H9 (cell line): ENCODE results near the gene C6orf15. TPM values are rescaled to one million over a fixed set of nuclear protein-coding genes. Genes with fewer than 3 reads are reported as not detected.

Source experiments
- DNase-seq: peaks from one replicate; pipeline ENCODE4 v3.0.0-alpha.2; 2017
- H2AFZ ChIP-seq: one replicate; pipeline ENCODE4 v1.6.1; 2013; ENCODE audit warnings: mild to moderate bottlenecking, low read length, control low read depth, moderate library complexity
- H2AK5ac ChIP-seq: 2 replicates; pipeline ENCODE4 v1.6.1; 2013; ENCODE audit warnings: low read length, control low read depth, mixed read lengths; ENCODE audit not compliant: insufficient read length
- H2BK120ac ChIP-seq: one replicate; pipeline ENCODE4 v1.6.1; 2013; ENCODE audit warnings: low read depth, mild to moderate bottlenecking, low read length, control low read depth, inconsistent platforms; ENCODE audit not compliant: poor library complexity, severe bottlenecking
- H2BK12ac ChIP-seq: 2 replicates; pipeline ENCODE4 v1.6.1; 2013; ENCODE audit warnings: low read length, control low read depth, mixed read lengths, low read depth; ENCODE audit not compliant: insufficient read length
- H2BK15ac ChIP-seq: 2 replicates; pipeline ENCODE4 v1.6.1; 2013; ENCODE audit warnings: low read depth, low read length, control low read depth
- H2BK20ac ChIP-seq: one replicate; pipeline ENCODE4 v1.6.1; 2013; ENCODE audit warnings: low read depth, mild to moderate bottlenecking, low read length, control low read depth, inconsistent platforms; ENCODE audit not compliant: poor library complexity, severe bottlenecking
- H2BK5ac ChIP-seq: 2 replicates; pipeline ENCODE4 v1.6.1; 2013; ENCODE audit warnings: low read length, control low read depth, mixed read lengths; ENCODE audit not compliant: insufficient read length
- H3K14ac ChIP-seq: 2 replicates; pipeline ENCODE4 v1.6.1; 2013; ENCODE audit warnings: low read length, control low read depth; ENCODE audit not compliant: insufficient read depth
- H3K18ac ChIP-seq: 2 replicates; pipeline ENCODE4 v1.6.1; 2013; ENCODE audit warnings: low read depth, mild to moderate bottlenecking, mixed read lengths, low read length, control low read depth; ENCODE audit not compliant: insufficient read length
- H3K23ac ChIP-seq: 2 replicates; pipeline ENCODE4 v1.6.1; 2013; ENCODE audit warnings: low read length, control low read depth, mixed read lengths, low read depth; ENCODE audit not compliant: insufficient read length
- H3K23me2 ChIP-seq: 2 replicates; pipeline ENCODE4 v1.6.1; 2013; ENCODE audit warnings: low read depth, mild to moderate bottlenecking, mixed read lengths, low read length, control low read depth; ENCODE audit not compliant: insufficient read length, poor library complexity, severe bottlenecking
- H3K27ac ChIP-seq: 2 replicates; pipeline ENCODE4 v1.5.1; 2013; ENCODE audit warnings: low read length, control low read depth, mixed read lengths, low read depth; ENCODE audit not compliant: insufficient read length
- H3K27me3 ChIP-seq: 2 replicates; pipeline ENCODE4 v1.6.1; 2013; ENCODE audit warnings: low read length, control low read depth, inconsistent platforms; ENCODE audit not compliant: insufficient read depth
- H3K4ac ChIP-seq: 2 replicates; pipeline ENCODE4 v1.6.1; 2013; ENCODE audit warnings: low read depth, mild to moderate bottlenecking, control low read depth, inconsistent platforms, low read length, moderate library complexity
- H3K4me1 ChIP-seq: 2 replicates; pipeline ENCODE4 v1.6.1; 2013; ENCODE audit warnings: low read length, control low read depth, inconsistent platforms; ENCODE audit not compliant: insufficient read depth
- H3K4me2 ChIP-seq: 2 replicates; pipeline ENCODE4 v1.6.1; 2013; ENCODE audit warnings: low read length, control low read depth, mixed read lengths; ENCODE audit not compliant: insufficient read length, insufficient read depth
- H3K56ac ChIP-seq: 2 replicates; pipeline ENCODE4 v1.6.1; 2013; ENCODE audit warnings: low read depth, mild to moderate bottlenecking, mixed read lengths, low read length, control low read depth; ENCODE audit not compliant: insufficient read length
- H3K79me1 ChIP-seq: 2 replicates; pipeline ENCODE4 v1.6.1; 2013; ENCODE audit warnings: low read depth, mild to moderate bottlenecking, moderate library complexity, low read length, control low read depth, inconsistent platforms; ENCODE audit not compliant: insufficient read depth, poor library complexity, severe bottlenecking
- H3K79me2 ChIP-seq: 2 replicates; pipeline ENCODE4 v1.6.1; 2013; ENCODE audit warnings: low read length, control low read depth, inconsistent platforms; ENCODE audit not compliant: insufficient read depth
- H3K9ac ChIP-seq: 2 replicates; pipeline ENCODE4 v1.6.1; 2013; ENCODE audit warnings: low read length, control low read depth, mixed read lengths; ENCODE audit not compliant: insufficient read length; ENCODE audit errors: extremely low read depth
- H3K9me3 ChIP-seq: one replicate; pipeline ENCODE4 v1.6.1; 2013; ENCODE audit warnings: low read depth, low read length, inconsistent platforms; ENCODE audit not compliant: control insufficient read depth
- H3T11ph ChIP-seq: one replicate; pipeline ENCODE4 v1.6.1; 2013; ENCODE audit warnings: mild to moderate bottlenecking, low read length, control low read depth, inconsistent platforms
- H4K20me1 ChIP-seq: one replicate; pipeline ENCODE4 v1.6.1; 2013; ENCODE audit not compliant: control insufficient read depth, insufficient read length, insufficient read depth
- H4K5ac ChIP-seq: 2 replicates; pipeline ENCODE4 v1.6.1; 2013; ENCODE audit warnings: low read depth, mild to moderate bottlenecking, mixed read lengths, low read length, control low read depth; ENCODE audit not compliant: insufficient read length
- H4K8ac ChIP-seq: replicated peaks from 2 replicates; pipeline ENCODE4 v1.6.1; 2013; ENCODE audit warnings: low read length, control low read depth, mixed read lengths, low read depth; ENCODE audit not compliant: insufficient read length
- H4K91ac ChIP-seq: 2 replicates; pipeline ENCODE4 v1.6.1; 2013; ENCODE audit warnings: low read depth, mild to moderate bottlenecking, moderate library complexity, mixed read lengths, low read length, control low read depth; ENCODE audit not compliant: insufficient read length
- H3K27ac Mint-ChIP-seq, 3 experiments: 2 replicates in 2 of 3; 3 replicates in 1 of 3; pipeline ENCODE4 v1.8.0; 2020 to 2021; ENCODE audit warnings: mixed read lengths in 3 of 3, mild to moderate bottlenecking in 1 of 3, moderate library complexity in 1 of 3
- H3K27me3 Mint-ChIP-seq: 2 replicates; pipeline ENCODE4 v1.8.0; 2021; ENCODE audit warnings: low read depth, mild to moderate bottlenecking, moderate library complexity, mixed read lengths
- H3K36me3 Mint-ChIP-seq, 3 experiments: 2 replicates in 2 of 3; 3 replicates in 1 of 3; pipeline ENCODE4 v1.8.0; 2020 to 2021; ENCODE audit warnings: low read depth in 3 of 3, mixed read lengths in 3 of 3; ENCODE audit not compliant: insufficient read depth in 1 of 3
- H3K4me1 Mint-ChIP-seq, 2 experiments: 2 replicates each; pipeline ENCODE4 v1.8.0; 2020; ENCODE audit warnings: mixed read lengths in 2 of 2
- H3K4me3 Mint-ChIP-seq, 2 experiments: 2 replicates in 1 of 2; 3 replicates in 1 of 2; pipeline ENCODE4 v1.8.0; 2020 to 2021; ENCODE audit warnings: mild to moderate bottlenecking in 2 of 2, mixed read lengths in 2 of 2, moderate library complexity in 1 of 2
- H3K9me3 Mint-ChIP-seq, 2 experiments: 2 replicates in 1 of 2; 3 replicates in 1 of 2; pipeline ENCODE4 v1.8.0; 2020; ENCODE audit warnings: mild to moderate bottlenecking in 2 of 2, mixed read lengths in 2 of 2, moderate library complexity in 1 of 2
- CTCF ChIP-seq: fragments of 200-600 bp; sonication (generic); conservative IDR thresholded peaks from 3 replicates; pipeline ENCODE4 v1.8.0; 2021; ENCODE audit warnings: antibody characterized with exemption, mild to moderate bottlenecking
- WGBS: extraction: QIAGEN DNeasy Blood & Tissue Kit; methylation state at CpG from one replicate; pipeline ENCODE4 v1.1.7; 2013; ENCODE audit warnings: missing lambda C conversion rate, low lambda C conversion rate, mixed read lengths; ENCODE audit not compliant: insufficient read length; ENCODE audit errors: extremely low coverage; 5-methylcytosine and 5-hydroxymethylcytosine counted together
- total RNA-seq: library from RNA; stranded (reverse); gene quantifications from 2 replicates; pipeline ENCODE4 v1.2.1, GENCODE V29; 2021

C6orf15 gene
- total RNA-seq, 1 experiment from 2014 or later, result not detected

- Histone ChIP-seq H4K5ac (no peak overlapping the region), H3K18ac (no peak overlapping the region), H3K9me3 (no peaks in the 10 kb centered on the region), H2BK20ac (no peak overlapping the region), H3T11ph (no peak overlapping the region), H3K4me1 (peaks cover 4% of the 10 kb centered on the region; the same call in 1 of the 2 replicates), H2AFZ (no peak overlapping the region), H3K27me3 (no peaks in the 10 kb centered on the region), H3K23ac (no peak overlapping the region), H4K8ac (no peak overlapping the region), H3K79me2 (no peaks in the 10 kb centered on the region), H2BK120ac (no peak overlapping the region), H4K20me1 (no peaks in the 10 kb centered on the region), H2BK5ac (no peak overlapping the region), H2BK15ac (no peak overlapping the region), H3K9ac (no peak overlapping the region), H4K91ac (no peak overlapping the region), H3K56ac (no peak overlapping the region), H2AK5ac (no peak overlapping the region), H2BK12ac (no peak overlapping the region), H3K4ac (no peak overlapping the region), H3K79me1 (no peaks in the 10 kb centered on the region), H3K4me2 (no peak overlapping the region), H3K23me2 (no peaks in the 10 kb centered on the region), H3K14ac (no peak overlapping the region), H3K27ac (no peak overlapping the region)
- no peaks in the 10 kb centered on the region for H3K27me3 Mint-ChIP-seq
- WGBS, result no CpG with 5 or more reads among the region's 8 CpGs
- H3K4me3 Mint-ChIP-seq, result no peak overlapping the region
- no peaks in the 10 kb centered on the region for H3K9me3 Mint-ChIP-seq
- no peaks in the 10 kb centered on the region for H3K36me3 Mint-ChIP-seq
- H3K27ac Mint-ChIP-seq, result peak overlapping the region; percentile 31 to 89 (median 72); a peak in 5 of 7 replicates
- DNase-seq, result peak; percentile 86
- TF ChIP-seq CTCF, result peak; percentile 84
- peaks cover 24% of the 10 kb centered on the region in 2 experiments for H3K4me1 Mint-ChIP-seq
Observed at GRCh38 chr6:31083742-31084354, 28.5 kb downstream of the C6orf15 start.
